T follicular helper cell (primary cell): ENCODE results near the gene IRF7.

Source experiments
- DNase-seq: peaks from one replicate; pipeline ENCODE4 v3.0.0-alpha.2; 2020; ENCODE audit warnings: low read depth

Gene IRF7

GRCh38 chr11:607971-608659 is 7.6 kb downstream of the IRF7 start:
- no peak for DNase-seq

- DNase-seq, result no peak
These were observed 8.6 kb downstream of the IRF7 start for GRCh38 chr11:607020-607780.

GRCh38 chr11:606245-606644 is 9.5 kb downstream of the IRF7 start:
- DNase-seq, result no peak

GRCh38 chr11:605286-606129 is 10.2 kb downstream of the IRF7 start:
- no peak for DNase-seq

DNA sequence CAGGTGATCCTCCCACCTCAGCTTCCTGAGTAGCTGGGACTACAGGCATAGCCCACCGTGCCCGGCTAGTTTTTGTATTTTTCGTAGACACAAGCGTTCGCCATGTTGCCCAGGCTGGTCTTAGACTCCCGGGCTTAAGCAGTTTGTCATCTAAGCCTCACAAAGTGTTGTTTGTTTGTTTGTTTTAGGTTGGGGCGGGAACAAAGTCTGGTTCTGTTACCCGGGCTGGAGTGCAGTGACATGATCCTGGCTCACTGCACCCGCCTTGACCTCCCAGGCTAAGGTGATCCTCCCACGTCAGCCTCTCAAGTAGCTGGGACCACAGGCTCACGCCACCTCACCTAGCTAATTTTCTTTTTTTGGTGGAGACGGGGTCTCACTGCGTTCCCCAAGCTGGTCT is 12.6 kb downstream of the IRF7 start:
- DNase-seq, result no peak

DNA sequence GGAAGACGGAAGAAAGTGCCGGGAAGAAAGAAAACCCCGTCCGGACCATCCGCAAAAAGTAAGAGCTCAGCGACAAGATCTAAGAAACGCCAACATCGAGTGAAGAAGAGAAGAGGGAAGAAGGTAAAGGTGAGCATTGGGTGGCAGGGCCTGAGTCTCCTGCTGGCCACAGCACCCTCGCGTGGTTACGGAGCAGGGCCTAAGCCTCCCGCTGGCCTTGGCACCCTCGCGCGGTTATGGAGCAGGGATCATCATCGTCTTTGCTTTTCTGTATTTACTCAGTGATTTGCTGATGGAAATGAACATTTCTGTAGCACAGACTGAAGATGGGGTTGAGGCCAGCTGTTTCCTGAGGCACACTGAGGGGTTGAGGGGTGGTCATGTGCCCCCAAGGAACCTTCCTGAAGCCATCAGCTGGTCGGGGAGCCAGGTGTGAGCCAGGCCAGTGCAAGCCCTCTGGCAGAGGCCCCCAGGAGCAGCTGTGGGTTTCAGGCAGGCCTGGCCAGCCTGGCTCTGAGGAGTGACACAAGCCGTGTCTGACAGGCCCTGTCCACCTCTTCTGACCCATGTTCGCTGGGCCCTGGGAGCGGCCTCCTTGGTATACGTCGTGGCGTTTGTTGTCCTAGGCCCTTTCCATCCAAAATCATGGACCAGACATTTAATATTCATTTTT is 14.0 kb downstream of the IRF7 start:
- DNase-seq, result no peak

GRCh38 chr11:598005-598680 is 17.6 kb downstream of the IRF7 start:
- no peak for DNase-seq

DNA sequence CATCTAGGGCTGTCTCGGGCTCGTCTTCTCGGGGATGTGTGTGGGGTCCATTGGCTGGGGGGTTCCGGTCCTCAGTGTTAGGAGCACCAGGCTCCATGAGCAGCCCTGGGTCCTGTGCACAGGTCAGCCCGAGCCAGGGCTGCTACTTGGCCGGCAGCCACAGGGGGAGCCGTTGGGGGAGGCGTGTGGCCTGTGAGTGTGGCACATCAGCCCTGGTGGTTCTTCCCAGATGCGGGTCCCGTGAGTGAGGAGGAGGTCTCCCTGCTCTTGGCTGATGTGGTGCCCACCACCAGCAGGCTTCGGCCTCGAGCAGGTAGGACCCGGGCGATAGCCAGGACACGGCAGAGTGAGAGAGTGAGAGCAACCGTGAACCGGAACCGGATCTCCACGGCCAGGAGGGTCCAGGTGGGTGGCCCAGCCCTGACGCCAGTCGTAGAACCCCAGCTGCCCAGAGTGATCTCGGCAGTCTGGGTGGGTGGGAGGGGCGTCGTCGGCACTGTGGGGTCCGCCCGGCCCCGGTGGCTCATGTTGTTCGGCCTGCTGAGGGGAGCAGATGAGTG is 18.5 kb downstream of the IRF7 start:
- no peak for DNase-seq

GRCh38 chr11:596374-596773 is 19.4 kb downstream of the IRF7 start:
- no peak for DNase-seq

GRCh38 chr11:595400-595799 is 20.4 kb downstream of the IRF7 start:
- no peak for DNase-seq

- no peak for DNase-seq
These were observed 22.4 kb downstream of the IRF7 start for GRCh38 chr11:593347-593746.

DNA sequence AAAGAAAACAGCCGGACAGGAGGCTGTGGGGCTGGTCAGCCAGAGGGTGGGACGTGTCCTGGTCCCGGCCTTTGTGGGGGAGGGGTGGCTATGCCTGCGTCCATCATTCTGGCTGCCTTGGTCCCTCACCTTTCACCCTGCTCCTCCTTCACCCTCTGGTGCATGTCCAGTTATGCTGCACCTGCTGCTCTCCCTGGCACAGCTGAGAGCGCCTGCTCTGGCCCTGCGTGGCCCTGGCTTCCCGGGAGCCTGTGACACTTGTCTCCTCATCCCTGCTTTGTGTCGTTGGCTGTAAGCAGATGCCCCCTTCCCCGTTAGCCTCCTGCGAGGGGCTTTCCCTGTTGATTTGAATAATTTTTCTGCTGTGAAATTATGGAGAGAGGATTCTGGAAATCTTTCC is 22.8 kb downstream of the IRF7 start:
- no peak for DNase-seq

DNA sequence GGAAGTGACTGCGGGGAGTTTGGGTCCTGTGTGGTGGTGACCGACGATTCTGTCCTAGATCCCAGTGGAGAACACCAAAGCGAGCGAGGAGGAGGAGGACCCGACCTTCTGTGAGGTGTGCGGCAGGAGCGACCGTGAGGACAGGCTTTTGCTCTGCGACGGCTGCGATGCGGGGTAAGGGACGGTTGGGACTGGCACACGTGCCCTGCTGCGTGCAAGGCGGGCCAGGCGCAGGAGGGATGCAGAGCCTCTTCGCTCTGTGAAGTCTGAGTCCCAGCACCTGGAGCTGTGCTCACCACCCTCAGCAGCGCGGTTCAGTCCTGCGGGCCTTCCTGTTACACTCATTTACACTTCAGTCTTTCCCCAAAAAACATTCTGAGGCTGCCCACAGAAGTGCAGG is 23.2 kb downstream of the IRF7 start:
- no peak for DNase-seq

GRCh38 chr11:590997-591396 is 24.8 kb downstream of the IRF7 start:
- no peak for DNase-seq

- DNase-seq, result no peak
These were observed 26.0 kb downstream of the IRF7 start for GRCh38 chr11:589798-590197.

- peak; percentile 69 for DNase-seq
These were observed 27.8 kb downstream of the IRF7 start for GRCh38 chr11:587978-588380.

- no peak for DNase-seq
These were observed 28.2 kb downstream of the IRF7 start for GRCh38 chr11:587546-587945.

GRCh38 chr11:586376-587316 is 29.1 kb downstream of the IRF7 start:
- no peak for DNase-seq

DNA sequence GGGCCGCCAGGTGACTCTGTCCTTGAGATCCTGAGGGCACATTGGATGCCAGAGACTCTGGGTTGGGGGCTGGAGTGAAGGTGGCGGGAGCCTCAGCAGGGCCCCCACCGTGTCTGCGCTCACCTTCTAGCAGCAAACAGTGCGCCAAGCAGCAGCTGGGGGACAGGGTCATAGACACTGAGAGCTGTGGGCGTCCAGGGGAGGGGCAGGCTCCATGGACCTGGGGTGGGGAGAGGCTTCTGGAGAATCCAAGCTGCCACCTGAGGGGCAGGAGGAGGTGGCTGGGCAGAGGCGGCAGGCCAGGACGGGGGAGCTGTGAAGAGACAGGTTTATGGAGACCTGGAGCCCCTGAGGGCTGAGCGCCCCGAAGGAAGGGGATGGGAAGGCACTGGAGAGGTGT is 31.5 kb downstream of the IRF7 start:
- DNase-seq, result no peak

- DNase-seq, result no peak
These were observed 34.0 kb downstream of the IRF7 start for GRCh38 chr11:581752-582151.
